Skeletal muscle tissue (tissue), 4 donors: ENCODE data around the gene NANS. TPM values are rescaled to one million over a fixed set of nuclear protein-coding genes. Genes with fewer than 3 reads are reported as not detected.

ENCODE experiments used
- H3K27ac ChIP-seq: one replicate; pipeline ENCODE4 v1.7.0; 2013; ENCODE audit warnings: mild to moderate bottlenecking, low read depth, low read length, inconsistent platforms
- H3K27me3 ChIP-seq, 3 donors: one replicate each; pipeline ENCODE4 v1.7.0; 2013; ENCODE audit warnings: low read length in 3 of 3; ENCODE audit not compliant: control insufficient read depth in 3 of 3, insufficient read depth in 3 of 3
- H3K36me3 ChIP-seq, 3 donors: one replicate each; pipeline ENCODE4 v1.7.0; 2013; ENCODE audit warnings: low read length in 3 of 3; ENCODE audit not compliant: control insufficient read depth in 3 of 3, insufficient read depth in 3 of 3
- H3K4me1 ChIP-seq, 3 donors: one replicate each; pipeline ENCODE4 v1.7.0; 2013; ENCODE audit warnings: low read length in 3 of 3, mild to moderate bottlenecking in 3 of 3; ENCODE audit not compliant: control insufficient read depth in 3 of 3, insufficient read depth in 3 of 3
- H3K4me3 ChIP-seq, 3 donors: one replicate each; pipeline ENCODE4 v1.7.0; 2013; ENCODE audit warnings: low read length in 3 of 3
- H3K9ac ChIP-seq, 3 donors: one replicate each; pipeline ENCODE4 v1.7.0; 2013; ENCODE audit warnings: low read length in 3 of 3, mild to moderate bottlenecking in 3 of 3, moderate library complexity in 2 of 3, low read depth in 1 of 3
- H3K9me3 ChIP-seq, 3 donors: one replicate each; pipeline ENCODE4 v1.7.0; 2013; ENCODE audit warnings: low read length in 3 of 3; ENCODE audit not compliant: control insufficient read depth in 3 of 3
- total RNA-seq: library from RNA; depleted of rRNA; stranded (reverse); fragments of >200 nt; gene quantifications from one replicate; pipeline ENCODE4 v1.2.3, GENCODE V29; 2014
- donor health status: Osteomylitis.

The NANS gene
- total RNA-seq, 1 donor from 2014 or later, result 32.4 TPM

DNA sequence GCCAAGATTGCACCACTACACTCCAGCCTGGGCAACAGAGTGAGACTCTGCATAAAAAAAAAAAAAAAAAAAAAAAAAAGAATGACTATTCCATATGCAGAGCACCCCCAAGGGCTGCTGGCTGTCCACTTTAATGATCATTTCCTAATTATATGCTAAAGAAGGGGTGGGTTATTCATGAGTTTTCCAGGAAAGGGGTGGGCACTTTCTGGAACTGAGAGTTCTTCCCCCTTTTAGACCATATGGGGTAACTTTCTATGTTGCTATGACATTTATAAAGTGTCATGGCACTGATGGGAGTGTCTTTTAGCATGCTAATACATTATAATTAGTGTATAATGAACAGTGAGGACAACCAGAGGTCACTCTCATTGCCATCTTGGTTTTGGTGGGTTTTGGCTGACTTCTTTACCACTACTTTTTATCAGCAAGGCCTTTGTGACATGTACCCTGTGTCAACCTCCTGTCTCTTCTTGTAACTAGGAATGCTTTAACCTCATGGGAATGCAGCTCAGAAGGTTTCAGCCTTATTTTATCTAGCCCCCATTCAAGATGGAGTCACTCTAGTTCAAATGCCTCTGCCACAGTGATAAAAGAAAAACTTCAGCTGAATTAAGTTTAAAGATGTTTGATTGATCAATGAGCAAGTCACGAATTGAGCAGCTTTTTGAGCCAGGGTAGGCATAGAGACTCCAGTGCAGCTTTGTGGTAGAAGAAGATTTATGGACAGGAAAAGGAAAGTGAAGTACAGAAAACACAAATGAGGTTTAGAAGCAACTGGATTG is 7.1 kb upstream of the NANS start:
- no peak overlapping the region for H3K27ac ChIP-seq
- H3K4me1 ChIP-seq, result no peaks in the 10 kb centered on the region
- no peaks in the 10 kb centered on the region for H3K36me3 ChIP-seq
- no peaks in the 10 kb centered on the region for H3K9me3 ChIP-seq
- H3K9ac ChIP-seq, result no peak overlapping the region
- H3K27me3 ChIP-seq, result no peaks in the 10 kb centered on the region
- H3K4me3 ChIP-seq, result no peak overlapping the region

DNA sequence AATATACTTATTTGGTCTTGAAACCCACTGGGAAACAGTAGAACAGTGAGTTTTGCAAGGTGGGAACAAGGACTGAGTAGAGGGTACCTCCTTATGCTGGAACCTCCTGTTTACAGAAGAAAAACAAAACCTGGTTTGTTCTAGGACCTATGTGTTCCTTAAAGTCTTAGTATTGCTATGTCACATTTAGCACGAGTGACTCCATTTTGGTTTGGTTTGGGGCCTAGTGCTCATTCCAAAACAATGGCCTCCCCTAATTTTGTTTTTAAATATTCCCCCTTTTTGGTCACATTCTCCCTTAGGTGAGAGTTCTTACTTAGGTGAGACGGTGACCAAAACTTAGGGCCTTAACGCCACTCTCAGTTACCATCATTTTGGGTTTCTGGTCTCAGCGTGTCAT is 6.2 kb upstream of the NANS start:
- no peak overlapping the region for H3K9ac ChIP-seq
- no peak overlapping the region for H3K27ac ChIP-seq
- H3K4me1 ChIP-seq, result no peaks in the 10 kb centered on the region
- no peaks in the 10 kb centered on the region for H3K27me3 ChIP-seq
- no peaks in the 10 kb centered on the region for H3K36me3 ChIP-seq
- no peaks in the 10 kb centered on the region for H3K9me3 ChIP-seq
- no peak overlapping the region for H3K4me3 ChIP-seq

DNA sequence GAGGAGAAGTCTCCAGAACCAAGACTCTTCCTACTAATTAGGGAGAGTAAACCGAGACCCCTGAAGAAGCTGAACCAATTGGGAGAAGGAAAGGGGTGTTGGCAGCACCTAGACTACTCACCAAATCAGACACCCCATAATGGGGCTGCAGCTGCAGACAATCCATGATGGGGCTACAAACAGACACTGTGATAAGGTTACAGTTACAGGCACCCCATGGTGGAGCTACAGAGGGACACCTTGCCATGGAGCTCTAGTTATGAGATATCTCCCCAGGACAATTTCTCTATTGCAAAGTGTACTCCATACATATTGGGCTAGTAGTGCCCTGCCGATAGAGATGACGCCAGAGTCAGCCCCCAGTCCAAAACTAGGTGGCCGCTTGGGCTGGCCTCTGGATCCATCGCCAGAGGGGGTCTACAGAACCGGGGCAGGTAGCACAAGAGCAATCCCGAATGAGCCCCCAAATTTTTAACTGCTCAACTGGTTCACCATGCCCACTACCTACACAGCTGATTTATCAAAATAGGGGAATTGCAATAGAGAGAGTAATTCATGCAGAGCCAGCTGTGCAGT is 2.1 kb upstream of the NANS start:
- H3K9me3 ChIP-seq, result no peaks in the 10 kb centered on the region
- H3K36me3 ChIP-seq, result no peaks in the 10 kb centered on the region
- no peak overlapping the region for H3K27ac ChIP-seq
- no peak overlapping the region for H3K9ac ChIP-seq
- no peaks in the 10 kb centered on the region for H3K27me3 ChIP-seq
- no peak overlapping the region for H3K4me3 ChIP-seq
- H3K4me1 ChIP-seq, result peaks cover 4 to 13% (median 12%) of the 10 kb centered on the region in 3 donors

GRCh38 chr9:98057138-98057799 is 737 bp downstream of the NANS start:
- H3K9me3 ChIP-seq, result no peaks in the 10 kb centered on the region
- peaks cover 8 to 11% (median 9%) of the 10 kb centered on the region in 3 donors for H3K36me3 ChIP-seq
- peaks cover 4 to 13% (median 12%) of the 10 kb centered on the region in 3 donors for H3K4me1 ChIP-seq

GRCh38 chr9:98062161-98062560 is 5.6 kb downstream of the NANS start:
- Histone ChIP-seq H3K9ac (no peak overlapping the region), H3K9me3 (no peaks in the 10 kb centered on the region), H3K4me3 (no peak overlapping the region), H3K4me1 (peaks cover 4 to 6% (median 5%) of the 10 kb centered on the region in 3 donors), H3K27me3 (no peaks in the 10 kb centered on the region), H3K27ac (no peak overlapping the region), H3K36me3 (peaks cover 12 to 21% (median 15%) of the 10 kb centered on the region in 3 donors)

More at GRCh38 chr9:98057138-98057799, 737 bp downstream of the NANS start:
- Histone ChIP-seq H3K27me3 (no peaks in the 10 kb centered on the region), H3K4me3 (peak overlapping the region; percentile 88 to 94 (median 91)), H3K9ac (peak overlapping the region; percentile 79 to 84 (median 82)), H3K27ac (peak overlapping the region; percentile 87)

- Histone ChIP-seq H3K27ac (no peak overlapping the region), H3K27me3 (no peaks in the 10 kb centered on the region), H3K4me1 (no peaks in the 10 kb centered on the region), H3K9me3 (no peaks in the 10 kb centered on the region), H3K36me3 (peaks cover 12 to 21% (median 15%) of the 10 kb centered on the region in 3 donors), H3K9ac (no peak overlapping the region), H3K4me3 (no peak overlapping the region)
Measured at GRCh38 chr9:98064623-98065392, 8.3 kb downstream of the NANS start.

DNA sequence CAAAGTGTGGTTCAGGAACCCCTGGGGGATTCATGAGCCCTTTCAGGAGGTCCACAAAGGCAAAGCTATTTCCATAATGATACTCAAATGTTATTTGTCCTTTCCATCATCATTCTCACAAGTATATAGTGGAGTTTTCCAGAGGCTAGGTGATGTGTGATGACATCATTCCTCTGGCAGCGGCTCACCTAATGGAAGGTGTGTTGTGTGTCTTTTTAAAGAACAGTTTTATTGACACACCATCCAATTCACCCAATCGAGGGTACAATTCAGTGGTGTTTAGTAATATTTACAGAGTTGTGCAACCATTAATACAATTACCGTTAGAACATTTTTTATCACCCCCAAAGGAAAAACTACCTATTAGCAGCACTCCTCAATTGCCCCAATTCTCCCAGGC is 9.7 kb downstream of the NANS start:
- Histone ChIP-seq H3K27me3 (no peaks in the 10 kb centered on the region), H3K9me3 (no peaks in the 10 kb centered on the region), H3K36me3 (peaks cover 9 to 16% (median 11%) of the 10 kb centered on the region in 3 donors)

DNA sequence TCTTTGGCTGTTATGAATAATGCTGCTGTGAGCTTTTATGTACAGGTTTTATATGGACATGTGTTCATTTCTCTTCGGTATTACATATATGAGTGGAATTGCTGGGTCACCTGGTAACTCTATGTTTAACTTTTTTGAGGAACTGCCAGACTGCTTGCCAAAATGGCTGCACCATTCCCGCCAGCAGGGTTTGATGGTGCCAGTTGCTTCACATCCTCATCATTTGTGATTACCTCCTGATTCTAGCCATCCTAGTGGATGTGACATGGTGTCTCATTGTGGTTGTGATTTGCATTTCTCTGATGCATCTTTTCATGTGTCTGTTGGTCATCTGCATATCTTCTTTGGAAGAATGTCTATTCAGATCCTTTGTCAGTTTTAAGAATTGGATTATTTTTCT is 10.7 kb downstream of the NANS start:
- Histone ChIP-seq H3K36me3 (peaks cover 4 to 11% (median 8%) of the 10 kb centered on the region in 3 donors), H3K27ac (no peak overlapping the region)

More for the DNA sequence above, 9.7 kb downstream of the NANS start:
- H3K9ac ChIP-seq, result no peak overlapping the region
- H3K4me3 ChIP-seq, result no peak overlapping the region
- no peaks in the 10 kb centered on the region for H3K4me1 ChIP-seq
- H3K27ac ChIP-seq, result no peak overlapping the region

GRCh38 chr9:98069551-98069950 is 13.0 kb downstream of the NANS start:
- no peak overlapping the region for H3K9ac ChIP-seq
- H3K27ac ChIP-seq, result no peak overlapping the region
- H3K36me3 ChIP-seq, result peaks cover 1 to 2% (median 2%) of the 10 kb centered on the region in 3 donors
- peaks cover 1 to 5% (median 5%) of the 10 kb centered on the region in 3 donors for H3K4me1 ChIP-seq
- no peaks in the 10 kb centered on the region for H3K9me3 ChIP-seq
- H3K4me3 ChIP-seq, result no peak overlapping the region
- H3K27me3 ChIP-seq, result no peaks in the 10 kb centered on the region

More for the DNA sequence above, 10.7 kb downstream of the NANS start:
- no peaks in the 10 kb centered on the region for H3K4me1 ChIP-seq
- H3K9me3 ChIP-seq, result no peaks in the 10 kb centered on the region
- H3K4me3 ChIP-seq, result no peak overlapping the region
- no peak overlapping the region for H3K9ac ChIP-seq
- no peaks in the 10 kb centered on the region for H3K27me3 ChIP-seq
